Measurements from ENCODE around the gene FBXO10. TPM values are rescaled to one million over a fixed set of nuclear protein-coding genes. Genes with fewer than 3 reads are reported as not detected.

Gene FBXO10
- total and polyA plus RNA-seq, 2 of the 8 experiments (the other 6 are each of a cell fraction or from before 2014, with no cell fraction given): 13.1 to 13.9 TPM

DNA sequence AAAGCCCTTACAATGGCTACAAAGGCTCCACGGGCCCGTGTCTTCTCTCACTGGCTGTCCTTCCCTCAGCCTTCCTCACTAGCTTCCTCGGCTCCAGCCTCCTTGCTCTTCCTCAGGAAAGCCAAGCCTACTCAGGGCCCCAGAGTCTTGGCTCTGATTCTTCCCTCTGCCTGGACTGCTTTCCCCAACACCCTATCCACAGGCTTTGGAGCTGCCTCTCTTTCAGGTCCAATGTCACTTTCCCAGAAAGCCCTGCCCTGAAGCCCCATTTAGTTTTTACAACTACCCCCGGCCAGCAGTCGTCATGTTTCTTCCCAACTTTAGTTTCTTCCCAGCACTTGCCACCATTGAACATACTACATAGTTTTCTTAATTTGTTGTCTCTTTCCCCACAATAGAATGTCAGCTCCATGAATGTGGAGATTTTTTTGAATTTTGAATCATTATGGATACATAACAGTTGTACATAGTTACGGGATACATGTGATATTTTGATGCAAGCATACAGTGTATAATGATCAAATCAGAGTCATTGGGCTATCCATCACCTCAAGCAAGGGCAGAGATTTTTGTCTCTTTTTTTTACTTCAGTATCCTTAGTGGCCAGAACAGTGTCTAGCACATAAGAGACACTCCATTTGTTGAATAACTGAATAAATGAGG lies 33.7 kb upstream of the FBXO10 start:
- Histone ChIP-seq H3K18ac (ENCODE audit: extremely low read depth, low read length) (no peak overlapping the region), H2BK15ac (ENCODE audit: low read length) (no peak overlapping the region), H3K9me3 (ENCODE audit: insufficient read depth in 2 of 2, low read depth in 1 of 2, low read length in 1 of 2) (no peaks in the 10 kb centered on the region), H2BK5ac (ENCODE audit: low read depth, low read length) (no peak overlapping the region), H3K9ac (replicated peaks in 1 of 4; ENCODE audit: extremely low read depth in 1 of 4, low read depth in 3 of 4, low read length in 3 of 4) (no peak overlapping the region), H4K91ac (replicated peaks; ENCODE audit: insufficient read length, low read length) (no peak overlapping the region), H2AK5ac (ENCODE audit: low read depth, low read length) (no peak overlapping the region), H4K8ac (ENCODE audit: extremely low read depth, insufficient read depth, low read length) (no peak overlapping the region), H3K4me2 (ENCODE audit: insufficient read depth in 1 of 2, low read depth in 2 of 2, low read length in 2 of 2) (no peak overlapping the region), H3K4me1 (replicated peaks in 1 of 4; ENCODE audit: control insufficient read depth in 3 of 4, insufficient read depth in 4 of 4, low read length in 3 of 4) (no peaks in the 10 kb centered on the region), H3K79me1 (ENCODE audit: low read depth, low read length) (no peaks in the 10 kb centered on the region), H3K23me2 (ENCODE audit: low read depth, low read length) (no peaks in the 10 kb centered on the region), H3K14ac (ENCODE audit: insufficient read length) (no peak overlapping the region), H2BK12ac (ENCODE audit: low read depth, low read length) (no peak overlapping the region), H3K27ac (ENCODE audit: low read depth, low read length) (no peak overlapping the region), H2BK120ac (replicated peaks; ENCODE audit: low read depth, low read length) (no peak overlapping the region), H2AFZ (ENCODE audit: low read length) (peak overlapping the region; percentile 87), H3K4me3 (ENCODE audit: extremely low read depth in 1 of 4, insufficient read depth in 2 of 4, low read depth in 3 of 4, low read length in 4 of 4) (no peak overlapping the region), H2BK20ac (ENCODE audit: low read length) (no peak overlapping the region), H4K20me1 (replicated peaks in 1 of 2; ENCODE audit: control insufficient read depth in 1 of 2, insufficient read depth in 2 of 2, low read length in 2 of 2) (no peaks in the 10 kb centered on the region), H3K4ac (replicated peaks; ENCODE audit: insufficient read length, low read depth, low read length) (no peak overlapping the region), H3K27me3 (replicated peaks in 1 of 4; ENCODE audit: control insufficient read depth in 3 of 4, extremely low read depth in 1 of 4, insufficient read depth in 3 of 4, low read length in 3 of 4) (no peaks in the 10 kb centered on the region), H4K5ac (ENCODE audit: insufficient read length, low read depth, low read length) (no peak overlapping the region), H3K56ac (replicated peaks; ENCODE audit: insufficient read length, low read depth, low read length) (no peak overlapping the region), H3K23ac (ENCODE audit: insufficient read length) (no peak overlapping the region), H3K79me2 (ENCODE audit: control insufficient read depth in 1 of 2, insufficient read depth in 2 of 2, low read length in 2 of 2) (no peaks in the 10 kb centered on the region; a peak in 1 of 4 replicates), H3K36me3 (ENCODE audit: control insufficient read depth in 2 of 4, insufficient read depth in 4 of 4, low read length in 3 of 4) (no peaks in the 10 kb centered on the region)
- ChIA-PET POLR2A (ENCODE audit: partially characterized antibody) (interaction anchor here (0.6 kb wide), 1 partner anchor 128 kb away, joined by 3 read pairs; no protein-coding TSS in a partner anchor), CTCF (ENCODE audit: partially characterized antibody) (no interaction called here)
- 84% methylated on average over 6 of the region's 6 CpGs; no CpG with 5 or more reads in 1 of the 2 experiments for WGBS, 2 experiments (ENCODE audit: extremely low coverage in 1 of 2, insufficient coverage in 1 of 2, insufficient read length in 1 of 2, insufficient replicate concordance in 2 of 2, low coverage in 1 of 2, low lambda C conversion rate in 2 of 2, missing lambda C conversion rate in 1 of 2)
- DNase-seq (ENCODE audit: low read depth in 1 of 2, low spot score in 2 of 2) (no peak), FAIRE-seq (no peak)
- TF ChIP-seq SUZ12 (IDR thresholded peaks at IDR 0.05; ENCODE audit: low read length): no peak
- no peak for TF ChIP-seq ASH2L (IDR thresholded peaks at IDR 0.05; ENCODE audit: low read length)
- TF ChIP-seq EZH2 (IDR thresholded peaks at IDR 0.05; ENCODE audit: low read depth, low read length, severe bottlenecking): no peak
- no peak for TF ChIP-seq EP300 (IDR thresholded peaks at IDR 0.05; ENCODE audit: borderline replicate concordance in 1 of 2, low read depth in 2 of 2, low read length in 2 of 2)
- TF ChIP-seq CREB1 (IDR thresholded peaks at IDR 0.05): no peak
- TF ChIP-seq BRCA1 (IDR thresholded peaks at IDR 0.05; ENCODE audit: low read depth, low read length): no peak
- no peak for TF ChIP-seq POLR2A (IDR thresholded peaks at IDR 0.05; ENCODE audit: control extremely low read depth in 1 of 2, low read depth in 2 of 2, low read length in 2 of 2)
- no peak for TF ChIP-seq TCF12 (IDR thresholded peaks at IDR 0.05; ENCODE audit: low read depth, low read length)
- TF ChIP-seq, protein P1, sequence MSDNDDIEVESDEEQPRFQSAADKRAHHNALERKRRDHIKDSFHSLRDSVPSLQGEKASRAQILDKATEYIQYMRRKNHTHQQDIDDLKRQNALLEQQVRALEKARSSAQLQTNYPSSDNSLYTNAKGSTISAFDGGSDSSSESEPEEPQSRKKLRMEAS (IDR thresholded peaks at IDR 0.05): no peak
- TF ChIP-seq TEAD4 (IDR thresholded peaks at IDR 0.05; ENCODE audit: low read depth, low read length): no peak
- no peak for TF ChIP-seq HDAC2 (IDR thresholded peaks at IDR 0.05; ENCODE audit: borderline replicate concordance in 1 of 2, low read depth in 2 of 2, low read length in 2 of 2)
- TF ChIP-seq BCL11A (IDR thresholded peaks at IDR 0.05; ENCODE audit: low read depth in 2 of 2, low read length in 2 of 2): no peak
- TF ChIP-seq HDAC6 (IDR thresholded peaks at IDR 0.05; ENCODE audit: low read depth, low read length): no peak
- no peak for TF ChIP-seq SIN3A (conservative IDR thresholded peaks at IDR 0.05 in 1 of 2, IDR thresholded peaks at IDR 0.05 in 1 of 2; ENCODE audit: low read depth in 1 of 2, low read length in 2 of 2)
